ENCODE results near the gene PIPOX.
"Not testable (repeated sequence)": the region's sequence is repeated elsewhere in the genome, so short reads cannot be mapped to it uniquely, and the experiment has no call there.

Gene PIPOX

DNA sequence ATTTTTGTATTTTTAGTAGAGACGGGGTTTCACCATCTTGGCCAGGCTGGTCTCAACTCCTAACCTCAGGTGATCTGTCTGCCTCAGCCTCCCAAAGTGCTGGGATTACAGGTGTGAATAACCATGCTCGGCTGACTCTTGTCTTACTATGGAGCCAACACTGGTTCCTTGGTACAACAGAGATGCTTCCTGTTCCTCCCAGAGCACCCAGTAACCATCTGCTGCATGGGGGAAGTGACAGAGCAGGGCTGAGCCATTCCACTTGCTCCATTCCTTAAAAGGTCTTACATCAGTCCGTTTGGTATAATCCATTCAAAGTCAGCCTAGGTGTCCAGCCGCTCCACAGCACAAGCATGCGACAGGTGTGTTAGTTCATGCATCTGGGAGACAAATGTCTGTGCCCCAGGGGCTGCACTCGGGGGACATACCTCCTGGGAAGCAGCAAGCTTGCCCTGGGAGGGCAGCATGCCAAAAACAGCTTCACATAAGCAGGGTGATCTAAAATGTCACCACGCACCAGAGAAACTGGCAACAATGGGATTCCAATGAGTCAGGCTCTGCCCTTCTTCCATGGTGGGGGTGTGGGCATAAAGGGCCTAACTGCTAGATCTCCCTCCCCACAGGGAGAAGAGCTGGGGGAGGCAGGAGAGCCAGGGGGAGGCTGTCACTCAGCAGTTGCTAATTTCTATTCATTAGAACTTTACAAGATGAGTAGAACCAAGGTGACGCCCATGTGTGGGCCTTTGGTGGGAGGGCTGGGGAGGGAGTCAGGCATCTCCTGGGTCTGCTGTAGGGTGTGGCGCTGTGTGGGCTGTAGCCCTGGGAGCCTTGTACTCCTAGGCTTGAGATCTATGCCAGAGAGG, 35.5 kb downstream of the PIPOX start:
- peak; percentile 14 for DNase-seq

DNA sequence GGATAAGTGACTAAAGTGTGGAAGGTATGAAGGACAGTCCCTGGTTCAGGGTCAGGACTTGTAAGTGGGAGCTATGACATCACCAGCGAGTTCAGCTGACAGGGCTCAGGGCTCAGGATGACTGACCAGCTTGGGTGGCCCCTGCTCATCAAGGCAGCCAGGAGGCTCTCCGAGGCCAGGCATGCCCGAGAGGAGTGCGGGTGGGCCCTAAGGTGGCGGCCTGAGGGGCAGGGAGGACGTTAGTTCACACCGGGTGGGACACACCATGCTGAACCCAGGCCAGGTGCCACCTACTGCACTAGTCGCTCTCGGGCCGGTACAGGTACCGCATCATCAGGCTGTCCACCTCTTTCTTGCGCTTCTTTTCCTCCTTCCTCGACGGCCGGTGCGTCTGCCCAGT, 36.5 kb downstream of the PIPOX start:
- DNase-seq: no peak

DNA sequence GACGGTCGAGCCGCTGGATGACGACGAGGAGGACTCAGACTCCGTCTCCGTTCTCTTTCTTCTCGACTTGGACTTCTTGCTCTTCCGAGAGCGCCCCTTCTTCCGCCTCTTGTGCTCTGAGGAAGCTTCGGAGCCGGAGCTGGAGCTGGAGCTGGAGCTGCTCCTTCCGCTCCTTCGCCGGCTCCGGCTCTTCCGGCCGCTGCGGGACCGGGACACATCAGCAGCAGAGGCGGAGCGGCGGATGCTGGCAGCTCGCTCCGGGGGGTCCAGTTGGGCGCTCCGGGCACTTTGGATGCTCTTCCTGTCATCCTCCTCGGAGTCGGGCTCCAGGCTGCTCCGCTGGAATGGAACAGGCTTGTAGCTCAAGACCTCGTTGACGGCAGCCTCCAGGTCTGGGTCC, 36.9 kb downstream of the PIPOX start:
- DNase-seq: no peak

DNA sequence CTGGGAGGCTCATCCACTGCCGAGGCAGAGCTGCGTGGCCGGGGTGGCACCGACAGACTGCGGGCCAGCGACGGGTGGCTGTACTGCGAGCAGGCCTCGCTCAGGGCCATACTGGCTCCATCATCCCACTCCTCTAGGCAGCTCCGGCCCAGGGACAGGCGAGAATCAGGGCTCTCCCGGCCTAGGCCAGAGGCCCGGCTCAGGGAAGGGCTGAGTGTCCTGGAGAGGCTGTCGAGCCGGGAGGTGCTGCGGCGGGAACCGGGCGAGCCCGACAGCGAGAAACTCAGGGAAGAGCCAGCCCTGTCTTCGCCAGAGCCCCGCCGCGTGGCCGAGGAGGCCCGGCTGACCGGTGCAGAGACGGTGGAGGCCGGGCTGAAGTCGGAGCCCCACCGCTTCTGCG, 37.4 kb downstream of the PIPOX start:
- no peak for DNase-seq

DNA sequence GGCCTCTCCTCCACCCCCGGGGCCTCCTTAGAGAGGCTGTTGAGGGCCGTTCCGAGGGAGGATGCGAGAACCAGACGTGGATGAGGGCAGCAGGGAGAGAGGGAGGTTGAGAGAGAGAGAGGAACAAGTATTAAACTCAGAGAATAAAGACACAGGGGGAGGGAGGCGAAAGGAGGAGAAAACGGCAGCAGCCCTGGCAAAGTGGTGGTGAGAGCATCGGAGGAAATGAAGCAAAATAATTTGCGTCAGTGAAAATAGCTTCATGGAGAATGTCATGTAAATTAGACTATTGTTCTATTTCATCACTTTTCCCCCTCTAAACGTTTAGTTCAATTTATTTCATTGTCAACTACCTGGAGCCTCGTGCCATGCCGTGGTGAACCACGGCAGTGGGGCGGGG, 38.0 kb downstream of the PIPOX start:
- no peak for DNase-seq

DNA sequence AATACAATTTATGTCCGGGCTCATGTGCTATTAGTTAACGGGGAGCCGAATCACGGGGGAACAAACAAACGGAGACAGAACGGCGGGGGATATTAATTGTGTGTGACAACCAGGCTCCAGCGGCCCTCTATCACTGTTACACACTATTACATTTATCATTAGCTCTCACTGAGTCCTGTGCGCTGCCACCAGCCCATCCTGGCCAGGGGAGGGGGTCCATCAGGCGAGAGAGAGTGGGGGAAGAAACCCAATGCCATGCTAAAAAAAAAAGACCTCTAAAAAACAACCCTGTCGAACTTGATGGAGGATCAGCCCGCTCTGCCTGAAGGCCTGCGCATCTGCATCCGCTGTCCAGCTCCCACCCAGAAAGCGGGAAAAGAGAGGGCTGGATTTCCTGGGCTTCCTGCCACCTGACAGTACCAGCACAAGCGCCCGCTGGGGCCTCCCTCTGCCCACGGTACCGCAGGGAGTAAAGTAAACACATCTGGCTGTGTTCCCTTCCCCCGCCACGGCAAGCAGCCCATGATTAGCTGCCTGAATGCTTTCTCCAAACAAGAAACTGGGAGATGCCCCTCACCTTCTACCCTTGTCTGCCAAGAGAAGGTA, 41.7 kb downstream of the PIPOX start:
- DNase-seq: peak; percentile 90

DNA sequence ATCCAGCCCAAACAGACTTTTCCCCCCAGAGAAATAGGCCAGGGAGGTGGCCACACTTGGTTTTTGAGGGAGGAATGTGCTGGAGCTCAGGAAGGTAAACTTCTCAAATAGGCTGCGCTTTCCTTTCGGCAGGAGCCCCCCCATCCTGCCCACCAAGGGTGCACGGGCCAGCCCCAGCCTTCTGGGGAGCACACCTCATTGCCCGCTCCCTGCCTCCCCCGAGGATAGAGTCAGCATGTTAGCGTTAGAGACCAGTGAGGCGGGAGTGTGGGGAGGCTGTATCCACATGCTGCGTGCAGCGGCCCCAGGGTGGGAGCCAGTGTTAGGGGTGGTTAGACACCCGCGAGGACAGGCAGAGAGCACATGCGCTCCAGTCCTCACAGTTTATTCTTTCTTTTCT, 42.3 kb downstream of the PIPOX start:
- no peak for DNase-seq

DNA sequence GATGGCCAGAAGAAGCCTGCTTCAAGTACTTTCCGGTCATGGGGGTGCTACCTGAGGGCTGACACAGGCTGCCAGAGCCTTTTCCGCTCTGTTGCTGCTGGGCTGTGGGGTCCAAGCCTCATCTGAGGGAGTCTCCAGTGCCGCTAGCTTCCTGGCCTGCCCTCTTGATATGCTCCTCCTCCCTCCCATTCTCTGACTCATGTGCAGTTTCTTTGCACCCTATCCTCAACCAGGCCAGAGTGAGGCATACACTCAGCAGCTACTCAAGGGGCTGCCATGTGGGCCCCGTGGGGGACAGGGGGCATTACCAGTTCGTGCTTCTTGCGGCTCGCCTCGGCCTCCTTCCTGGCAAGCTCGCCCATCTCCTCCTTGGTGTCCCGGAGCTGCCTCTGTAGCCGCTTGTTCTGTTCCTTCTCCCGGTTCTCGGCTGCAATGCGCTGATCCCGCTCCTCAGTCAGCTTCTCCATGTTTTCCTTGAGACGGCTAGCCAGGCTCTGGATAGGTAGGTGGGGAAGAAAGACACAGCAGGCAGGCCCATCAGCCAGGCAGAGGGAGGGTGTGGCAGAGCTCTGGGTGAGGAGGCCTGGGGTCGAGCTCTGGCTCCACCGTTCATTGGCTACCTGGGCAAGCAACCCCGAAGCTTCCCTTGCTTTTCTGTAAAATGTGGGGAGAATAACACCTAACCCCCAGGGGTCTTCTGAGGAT, 43.8 kb downstream of the PIPOX start:
- DNase-seq: no peak

DNA sequence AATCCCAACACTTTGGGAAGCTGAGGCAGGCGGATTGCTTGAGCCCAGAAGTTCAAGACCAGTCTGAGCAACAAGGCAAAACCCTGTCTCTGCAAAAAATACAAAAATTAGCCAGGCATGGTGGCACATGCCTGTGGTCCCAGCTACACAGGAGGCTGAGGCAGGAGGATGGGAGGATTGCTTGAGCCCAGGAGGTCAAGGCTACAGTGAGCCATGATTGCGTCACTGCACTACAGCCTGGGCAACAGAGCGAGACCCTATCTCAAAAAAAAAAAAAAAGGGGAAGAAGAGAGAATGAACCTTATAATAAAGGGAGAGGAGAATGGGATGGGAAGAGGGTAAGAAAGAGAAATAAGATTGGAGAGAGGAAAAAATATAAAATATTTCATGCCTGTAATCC, 45.8 kb downstream of the PIPOX start:
- DNase-seq: not testable (repeated sequence)

DNA sequence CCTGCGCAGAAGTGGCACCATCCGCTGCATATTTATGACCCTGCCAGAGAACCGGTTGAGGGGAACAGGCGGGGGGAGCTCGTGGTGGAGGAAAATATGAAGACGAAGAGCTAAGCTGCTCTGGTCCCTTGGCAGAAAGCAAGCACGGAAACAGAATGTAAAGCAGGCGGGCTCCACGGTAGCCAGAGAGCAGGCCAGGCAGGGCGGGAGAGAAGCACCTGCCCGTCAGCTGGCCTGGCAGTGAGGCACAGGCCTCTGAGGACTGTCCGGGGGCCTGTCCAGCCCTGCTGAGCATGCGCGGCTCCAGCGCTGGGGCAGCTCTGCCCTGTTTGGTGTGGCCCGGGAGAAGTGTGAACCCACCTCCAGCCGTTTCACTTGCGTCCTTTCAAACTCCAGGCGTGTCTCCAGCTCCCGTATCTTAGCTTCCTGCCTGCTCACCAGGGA, 46.7 kb downstream of the PIPOX start:
- peak; percentile 74 for DNase-seq

DNA sequence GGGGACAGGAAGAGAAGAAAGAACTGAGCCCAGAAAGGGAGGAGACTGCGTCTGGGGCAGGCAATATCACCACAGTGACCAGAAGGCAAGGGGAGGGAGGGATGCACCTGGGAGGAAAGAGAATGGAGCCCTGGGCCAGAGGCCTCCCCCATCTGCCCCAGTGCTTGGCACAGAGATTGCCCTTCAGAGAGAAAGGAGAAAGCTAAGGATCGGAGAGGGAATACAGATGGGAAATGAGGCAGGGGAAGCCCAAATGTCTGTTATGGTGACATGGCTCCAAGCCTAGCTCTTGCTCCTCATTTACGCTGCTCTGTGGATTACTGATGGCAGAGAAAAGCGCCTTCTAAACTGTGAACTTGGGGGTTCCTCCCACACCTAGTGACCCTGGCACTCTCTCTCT, 47.2 kb downstream of the PIPOX start:
- DNase-seq: no peak

DNA sequence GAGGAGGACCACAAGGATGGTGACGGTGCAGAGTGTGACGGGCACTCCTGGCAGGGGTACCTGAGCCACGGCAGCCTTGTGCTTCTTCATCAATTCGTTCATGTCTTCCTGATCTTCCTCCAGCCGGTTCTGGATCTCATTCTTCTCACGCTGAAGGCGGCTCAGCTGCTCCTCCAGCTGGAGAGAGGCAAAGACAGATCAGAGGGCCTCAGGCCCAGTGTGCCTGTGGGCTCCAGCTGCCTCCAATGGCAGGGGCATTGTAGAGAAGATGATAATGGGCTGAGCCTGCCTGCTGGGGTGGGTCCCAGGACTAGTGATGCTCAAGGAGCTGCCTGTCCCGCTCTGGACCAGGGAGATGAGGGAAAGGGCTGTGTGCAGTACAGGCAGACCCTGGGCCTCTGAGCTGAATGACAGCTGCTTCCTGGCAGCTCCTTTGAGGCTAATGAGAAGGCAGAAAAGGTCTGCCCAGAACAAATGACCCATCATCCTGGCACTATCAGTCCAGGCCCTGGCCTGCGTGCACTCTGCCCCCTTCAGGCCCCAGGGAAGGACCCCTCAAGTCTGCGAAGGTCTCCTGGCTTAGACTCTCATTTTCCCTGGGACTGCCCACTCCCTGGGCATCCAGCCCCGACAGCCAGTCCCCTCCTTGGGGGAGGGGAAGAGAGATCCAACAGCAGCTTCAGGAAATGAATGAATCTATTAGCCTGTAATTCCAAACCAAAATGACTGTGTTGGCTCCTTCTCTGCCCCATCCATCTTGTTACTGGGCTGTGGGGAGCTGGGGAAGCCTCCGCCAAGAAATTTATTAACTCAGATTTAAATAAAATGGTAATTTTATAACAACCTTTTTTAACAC, 48.0 kb downstream of the PIPOX start:
- DNase-seq: no peak

DNA sequence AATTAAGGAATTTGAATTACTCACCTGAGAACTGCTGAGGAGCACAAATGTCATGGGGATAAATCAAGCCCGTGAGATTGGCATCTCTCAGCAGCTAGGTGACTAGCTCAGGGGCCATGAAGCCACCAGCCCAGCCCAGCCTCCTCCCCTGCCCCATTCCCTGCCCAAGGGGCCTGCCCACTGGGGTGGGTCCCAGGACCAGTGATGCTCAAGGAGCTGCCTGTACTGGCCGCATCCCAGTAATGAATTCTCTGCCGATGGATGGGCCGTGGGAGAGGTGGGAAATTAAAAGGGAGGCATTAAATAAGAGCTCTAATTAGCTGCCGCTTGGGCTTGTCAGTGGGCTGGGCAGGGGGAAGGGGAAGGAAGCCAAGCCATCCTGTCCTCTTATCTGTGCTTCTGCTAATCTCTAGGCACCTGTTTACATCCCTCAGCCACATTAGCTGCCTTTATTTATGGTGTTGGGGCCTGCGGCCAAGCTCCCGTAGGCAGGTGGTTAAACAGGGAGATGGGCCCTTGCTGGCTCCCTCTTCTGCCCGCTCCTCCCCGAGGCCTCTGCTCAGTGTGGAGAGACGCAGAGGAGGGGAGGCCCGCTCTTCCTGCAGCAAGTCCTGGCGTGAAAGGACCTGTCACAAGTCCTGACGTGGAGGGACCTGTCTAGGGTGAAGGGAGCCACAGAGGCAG, 48.8 kb downstream of the PIPOX start:
- peak; percentile 90 for DNase-seq

DNA sequence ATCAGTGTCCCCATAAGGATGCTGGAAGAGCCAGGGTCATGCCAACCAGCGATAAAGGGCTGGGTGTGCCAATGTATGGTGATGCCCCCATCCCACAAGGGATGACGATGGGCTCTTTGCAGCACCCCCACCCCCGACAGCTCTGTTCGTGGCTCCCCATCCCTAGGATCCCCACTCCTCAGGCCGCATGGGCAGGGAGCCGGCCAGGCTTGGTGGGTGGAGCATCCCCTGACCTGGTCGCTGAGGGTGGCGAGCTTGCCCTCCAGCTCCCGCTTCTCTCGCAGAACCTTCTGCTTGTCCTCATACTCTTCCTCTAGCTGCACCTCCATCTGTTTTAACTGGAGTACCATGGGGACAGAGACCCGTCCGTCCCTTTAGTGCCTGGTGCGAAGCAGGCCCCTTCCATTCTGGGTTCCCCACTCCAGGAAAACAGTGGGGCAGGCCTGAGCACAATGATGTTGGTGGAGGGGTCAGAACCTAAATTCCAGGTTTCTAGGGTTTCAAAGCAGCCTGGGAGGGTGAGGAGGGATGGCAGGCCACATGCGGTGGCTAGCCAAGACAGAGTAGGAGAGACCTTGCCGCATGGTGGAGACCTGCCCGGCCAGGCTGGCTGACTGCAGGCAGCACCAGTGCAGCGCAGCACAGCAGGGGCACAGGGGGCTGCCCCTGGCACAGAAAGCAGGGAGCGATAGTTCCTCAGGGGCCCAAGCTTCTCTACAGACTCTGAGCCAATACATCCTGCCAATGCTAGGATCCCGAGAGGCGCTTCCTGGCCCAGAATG, 50.3 kb downstream of the PIPOX start:
- DNase-seq: no peak

DNA sequence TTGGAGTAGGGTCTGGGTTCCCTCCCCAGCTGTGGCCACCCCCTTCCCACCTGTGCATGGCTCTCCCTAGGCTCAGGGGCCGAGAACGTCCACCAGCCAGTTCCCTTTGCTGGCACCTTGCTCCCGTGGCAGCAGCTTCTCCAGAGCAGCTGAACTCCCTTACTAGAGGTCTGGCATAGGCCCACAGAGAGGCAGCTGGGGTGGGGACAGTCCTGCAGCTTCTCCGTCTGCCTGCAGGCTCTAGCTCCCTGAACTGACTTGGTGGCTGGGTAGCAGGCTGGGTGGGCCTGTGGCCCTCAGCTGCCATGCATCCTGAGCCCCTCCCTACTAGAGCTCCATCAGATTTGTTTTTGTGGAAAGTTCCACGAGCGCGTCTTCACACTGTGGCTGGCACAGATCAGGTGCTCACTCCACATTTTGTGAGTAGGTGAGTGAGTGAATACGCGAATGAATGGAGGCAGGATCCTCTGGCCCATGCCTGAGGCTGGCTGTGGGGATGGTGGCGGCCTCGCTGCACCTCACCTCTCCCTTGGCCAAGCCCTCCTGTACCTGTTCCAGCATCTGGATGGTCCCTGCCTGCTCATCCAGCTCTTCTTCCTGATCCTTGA, 51.3 kb downstream of the PIPOX start:
- DNase-seq: no peak

DNA sequence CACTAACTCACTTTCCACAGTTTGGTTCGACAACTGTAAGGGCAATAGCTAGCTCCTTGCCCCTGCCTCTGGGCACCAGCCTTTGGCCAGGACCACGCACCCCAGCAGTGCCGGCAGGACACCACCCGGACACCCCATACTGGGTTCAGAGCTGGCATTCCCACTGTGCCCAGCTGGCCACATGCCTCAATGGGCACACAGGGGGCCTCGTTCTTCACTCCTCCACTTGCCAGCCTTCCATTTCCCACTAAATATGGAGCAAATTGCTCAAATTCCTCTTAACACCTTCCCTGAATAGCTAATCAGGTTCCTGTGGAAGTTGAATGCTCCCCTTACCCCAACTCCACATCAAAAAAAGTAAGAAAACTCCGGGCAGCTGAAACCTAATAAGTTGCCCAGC, 52.5 kb downstream of the PIPOX start:
- DNase-seq: no peak

DNA sequence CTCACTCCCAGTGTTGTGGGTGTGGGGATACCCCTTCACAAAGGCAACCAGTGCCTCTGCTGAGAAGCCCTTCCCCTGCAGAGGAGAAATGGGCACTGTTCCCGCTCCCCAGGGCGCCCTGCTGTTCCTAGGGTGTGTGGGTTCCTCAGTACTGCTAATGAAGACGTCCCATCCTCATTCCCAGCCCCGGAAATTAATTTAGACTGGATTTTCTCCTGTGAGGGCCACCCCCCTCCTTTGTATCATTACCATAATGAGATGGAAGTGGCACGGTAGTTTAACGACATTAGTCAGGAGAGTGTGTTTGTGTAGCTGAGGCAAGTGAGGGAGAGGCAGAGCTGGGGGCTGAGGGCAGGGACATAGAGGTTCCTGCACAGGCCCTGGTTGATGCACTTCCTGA, 53.2 kb downstream of the PIPOX start:
- DNase-seq: no peak

DNA sequence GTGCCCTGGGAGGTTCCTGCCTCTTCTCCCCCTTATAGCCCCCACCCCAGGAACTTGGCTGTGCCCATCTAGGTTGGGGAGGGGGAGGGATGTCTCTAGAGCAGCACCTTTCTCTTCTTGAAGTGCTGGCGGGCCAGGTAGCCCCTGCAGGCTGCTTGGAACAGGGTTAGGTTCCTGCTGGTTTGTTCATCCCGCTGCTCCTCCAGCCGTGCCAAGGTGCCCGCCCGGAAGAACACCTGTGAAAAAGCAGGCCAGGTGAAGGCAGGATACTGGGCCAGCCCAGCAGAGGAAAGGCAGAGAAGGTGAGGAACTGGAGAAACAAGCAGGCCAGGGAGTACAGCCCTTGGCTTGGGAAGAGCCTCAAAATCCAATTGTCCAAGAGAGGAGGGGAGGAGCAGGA, 56.6 kb downstream of the PIPOX start:
- no peak for DNase-seq

DNA sequence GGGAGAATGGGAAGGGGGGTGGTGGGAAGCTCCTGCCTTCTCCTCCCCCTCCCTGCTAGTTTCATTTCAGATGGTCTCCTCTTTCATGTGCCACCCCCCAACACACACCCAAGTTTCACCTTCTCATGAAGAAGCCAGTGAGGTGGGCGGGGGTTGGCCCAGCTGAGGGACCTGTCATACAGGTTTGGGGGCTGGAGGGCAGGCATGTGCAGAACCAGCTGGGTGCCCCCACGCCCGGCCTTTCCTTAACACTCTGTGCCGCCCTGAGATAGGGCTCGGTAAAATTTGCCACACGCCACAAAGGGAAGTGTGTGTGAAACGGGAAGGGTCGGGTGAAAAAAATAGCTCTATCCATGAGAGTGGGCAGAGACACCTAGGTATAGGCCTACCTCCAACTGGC, 57.4 kb downstream of the PIPOX start:
- no peak for DNase-seq

DNA sequence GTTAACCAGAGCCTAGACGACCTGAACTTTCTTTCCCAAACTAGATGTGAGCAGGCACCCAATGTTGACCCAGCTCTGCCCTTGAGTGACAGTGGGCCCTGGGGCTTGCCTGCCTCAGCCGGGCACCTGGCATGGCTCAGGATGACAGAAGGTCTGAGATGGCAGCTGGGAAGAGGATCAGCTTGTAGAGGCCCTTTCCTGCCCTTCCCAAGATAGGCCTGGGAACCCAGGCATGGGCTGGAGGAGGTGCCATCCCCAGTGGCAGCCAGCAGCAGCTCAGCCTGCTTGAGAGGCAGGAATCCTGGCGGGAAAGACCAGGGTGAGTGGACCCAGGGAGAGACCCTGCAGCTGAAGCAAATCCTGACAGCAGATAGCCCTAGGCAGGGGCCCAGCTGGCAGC, 59.1 kb downstream of the PIPOX start:
- no peak for DNase-seq

DNA sequence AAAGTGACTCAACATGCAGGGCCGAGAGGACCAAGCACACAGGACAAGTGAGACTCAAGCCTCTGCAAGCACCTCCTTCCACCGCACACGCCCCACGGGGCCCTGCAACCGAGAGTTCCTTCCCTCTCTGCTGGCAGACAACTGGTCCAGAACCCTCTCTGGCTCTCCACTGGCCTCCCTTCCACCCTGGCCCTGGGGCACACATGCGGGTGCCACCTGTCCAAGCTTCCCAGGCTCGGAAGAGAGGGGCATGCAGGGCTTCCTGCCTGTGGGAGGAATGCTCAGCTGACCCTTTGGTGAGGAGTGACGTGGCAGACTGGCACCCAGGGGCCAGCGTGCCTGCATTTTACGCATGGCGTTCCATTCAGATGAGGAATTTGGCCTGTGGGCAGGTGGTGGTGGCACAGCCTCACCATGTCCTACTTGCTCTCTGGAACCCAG, 59.8 kb downstream of the PIPOX start:
- DNase-seq: no peak

Measured in DMS153 (cell line).